Lower leg skin (tissue), 3 donors: ENCODE results near the gene MAD1L1.

ENCODE experiments used
- POLR2A ChIP-seq, 2 donors: fragments of 450-650 bp; IDR thresholded peaks; one replicate each; pipeline ENCODE4 v1.6.1; 2016 to 2017; ENCODE audit warnings: antibody characterized with exemption in 2 of 2, mild to moderate bottlenecking in 1 of 2, moderate library complexity in 1 of 2
- TF ChIP-seq, protein P1 (sequence below), 3 donors: fragments of 450-650 bp; IDR thresholded peaks; one replicate each; pipeline ENCODE4 v1.5.1; 2016; ENCODE audit warnings: antibody characterized with exemption in 3 of 3, mild to moderate bottlenecking in 3 of 3, moderate library complexity in 2 of 3

DNA sequence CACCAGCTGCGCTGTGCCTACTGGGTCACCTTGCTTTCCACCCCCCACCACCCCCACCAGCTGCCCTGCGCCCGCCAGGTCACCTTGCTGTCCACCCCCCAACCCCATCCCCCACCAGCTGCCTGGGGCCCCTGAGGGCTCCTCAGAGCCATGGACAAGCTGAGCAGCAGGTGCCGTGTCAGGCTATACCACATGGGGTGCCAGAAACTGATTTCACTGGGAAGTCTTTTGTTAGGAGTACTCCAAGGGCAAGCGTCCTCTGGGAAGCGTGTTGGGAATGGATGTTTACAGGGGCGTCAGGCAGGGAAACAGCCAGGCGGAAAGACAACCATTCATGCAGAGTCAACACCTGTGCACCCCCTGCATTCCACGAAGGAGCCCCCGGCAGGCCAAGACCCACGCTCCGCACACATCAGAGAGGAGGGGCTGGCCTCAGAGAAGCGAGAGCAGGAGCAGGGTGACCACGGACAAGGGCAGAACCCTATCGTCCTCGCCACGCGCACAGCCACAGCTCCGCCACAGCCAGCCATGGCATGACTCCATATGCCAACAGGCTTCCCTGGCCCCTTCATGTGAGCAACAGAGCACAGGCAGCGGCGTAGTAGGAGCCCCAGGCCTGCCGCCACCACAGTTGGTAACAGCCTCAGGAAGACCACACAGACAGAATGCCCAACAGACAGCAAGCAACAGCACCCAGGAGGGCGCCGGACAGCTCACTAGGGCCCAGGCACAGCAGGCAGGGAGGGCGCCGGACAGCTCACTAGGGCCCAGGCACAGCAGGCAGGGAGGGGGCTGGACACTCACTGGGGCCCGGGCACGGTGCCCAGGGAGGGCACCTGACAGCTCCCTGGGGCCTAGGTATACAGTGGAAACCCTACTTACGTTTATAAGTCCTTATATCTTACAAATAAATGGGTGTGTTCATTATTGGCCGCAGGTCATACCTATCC is 180.8 kb downstream of the MAD1L1 start:
- TF ChIP-seq, protein P1, sequence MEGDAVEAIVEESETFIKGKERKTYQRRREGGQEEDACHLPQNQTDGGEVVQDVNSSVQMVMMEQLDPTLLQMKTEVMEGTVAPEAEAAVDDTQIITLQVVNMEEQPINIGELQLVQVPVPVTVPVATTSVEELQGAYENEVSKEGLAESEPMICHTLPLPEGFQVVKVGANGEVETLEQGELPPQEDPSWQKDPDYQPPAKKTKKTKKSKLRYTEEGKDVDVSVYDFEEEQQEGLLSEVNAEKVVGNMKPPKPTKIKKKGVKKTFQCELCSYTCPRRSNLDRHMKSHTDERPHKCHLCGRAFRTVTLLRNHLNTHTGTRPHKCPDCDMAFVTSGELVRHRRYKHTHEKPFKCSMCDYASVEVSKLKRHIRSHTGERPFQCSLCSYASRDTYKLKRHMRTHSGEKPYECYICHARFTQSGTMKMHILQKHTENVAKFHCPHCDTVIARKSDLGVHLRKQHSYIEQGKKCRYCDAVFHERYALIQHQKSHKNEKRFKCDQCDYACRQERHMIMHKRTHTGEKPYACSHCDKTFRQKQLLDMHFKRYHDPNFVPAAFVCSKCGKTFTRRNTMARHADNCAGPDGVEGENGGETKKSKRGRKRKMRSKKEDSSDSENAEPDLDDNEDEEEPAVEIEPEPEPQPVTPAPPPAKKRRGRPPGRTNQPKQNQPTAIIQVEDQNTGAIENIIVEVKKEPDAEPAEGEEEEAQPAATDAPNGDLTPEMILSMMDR (IDR thresholded peaks at IDR 0.05) = no peak
- TF ChIP-seq POLR2A (IDR thresholded peaks at IDR 0.05) = no peak
